Activated effector memory CD4-positive, alpha-beta T cell treated with Interleukin-2 at 50 U/mL for 16 hours (primary cell): ENCODE results near the gene DCANP1.

Experiments
- DNase-seq: peaks from one replicate; pipeline ENCODE4 v3.0.0-alpha.2; 2020

Gene DCANP1

DNA sequence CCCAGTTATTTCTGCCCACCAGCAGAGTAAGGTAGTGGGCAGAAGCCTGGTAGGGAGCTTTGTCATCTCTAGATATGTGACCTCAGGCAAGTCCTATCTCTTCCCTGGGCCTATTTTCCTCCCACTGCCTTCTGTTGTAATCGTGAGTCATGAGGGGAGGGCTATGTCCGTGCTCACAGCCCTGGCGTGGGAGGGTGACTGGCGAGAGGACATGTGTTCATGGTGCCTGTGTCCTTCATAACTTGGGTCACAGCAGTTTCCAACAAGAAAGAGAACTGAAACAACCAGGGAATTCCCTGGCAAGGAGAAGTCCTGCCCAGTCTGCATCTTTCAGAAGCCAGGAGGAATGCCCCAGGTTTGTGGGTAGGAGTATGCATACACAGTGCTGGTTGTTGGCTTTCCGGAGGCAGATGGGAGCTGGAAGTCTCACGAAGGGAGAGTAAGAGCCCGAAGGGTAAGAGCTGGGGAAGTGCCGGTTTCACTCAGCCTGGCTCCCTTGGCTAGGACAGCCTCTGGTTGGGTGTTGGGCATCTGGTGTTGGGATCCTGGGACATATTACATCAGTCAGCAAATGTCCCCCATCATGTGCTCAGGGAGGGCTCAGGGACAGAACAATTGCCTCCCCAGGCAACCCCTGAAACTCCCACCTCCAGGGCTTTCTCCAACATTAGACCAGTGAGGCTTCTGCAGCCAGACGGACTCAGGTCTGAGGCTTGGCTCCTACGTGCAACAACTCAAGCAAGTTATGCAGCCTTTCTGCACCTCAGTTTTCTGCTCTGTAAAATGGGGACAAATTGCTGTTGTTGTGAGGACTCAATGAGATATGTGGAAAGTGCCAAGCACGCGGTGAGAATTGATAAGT lies 9.3 kb upstream of the DCANP1 start:
- no peak for DNase-seq

DNA sequence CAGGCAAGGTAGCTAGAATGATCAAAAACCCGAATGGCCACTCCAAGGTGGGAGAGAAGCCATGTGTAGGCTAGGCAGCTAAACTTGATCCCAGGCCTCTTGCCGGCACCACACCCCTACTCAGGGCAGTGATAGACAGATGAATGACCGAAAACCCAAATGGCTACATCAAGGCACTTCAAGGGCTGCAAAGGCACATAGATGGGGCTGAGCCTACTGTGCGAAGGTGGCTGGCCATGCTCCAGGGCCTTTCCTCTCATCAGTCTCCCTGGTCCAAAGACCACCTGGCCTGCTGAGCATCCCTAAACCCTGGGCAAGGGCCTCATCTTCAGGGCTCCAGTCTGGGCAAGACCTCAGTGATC lies 8.7 kb upstream of the DCANP1 start:
- DNase-seq = no peak

DNA sequence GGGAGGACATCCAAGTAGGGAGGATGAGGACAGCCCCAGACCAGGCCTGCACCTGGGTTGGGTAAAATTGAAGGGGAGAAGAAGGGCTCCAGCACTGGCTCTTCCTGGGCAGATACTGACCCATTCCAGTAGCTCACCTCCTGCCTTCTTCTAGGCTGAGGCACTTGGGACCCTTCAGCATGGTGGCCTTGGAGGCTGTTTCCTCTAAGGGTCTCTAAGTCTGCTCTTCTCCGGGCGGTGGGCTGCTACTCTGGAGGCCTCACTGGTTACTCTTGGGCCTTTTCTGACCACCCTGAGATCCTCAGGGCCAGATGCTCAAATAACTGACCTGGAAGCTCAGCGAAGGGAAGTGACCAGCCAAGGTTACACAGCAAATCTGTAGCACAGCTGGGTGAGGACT lies 7.8 kb upstream of the DCANP1 start:
- DNase-seq = no peak

DNA sequence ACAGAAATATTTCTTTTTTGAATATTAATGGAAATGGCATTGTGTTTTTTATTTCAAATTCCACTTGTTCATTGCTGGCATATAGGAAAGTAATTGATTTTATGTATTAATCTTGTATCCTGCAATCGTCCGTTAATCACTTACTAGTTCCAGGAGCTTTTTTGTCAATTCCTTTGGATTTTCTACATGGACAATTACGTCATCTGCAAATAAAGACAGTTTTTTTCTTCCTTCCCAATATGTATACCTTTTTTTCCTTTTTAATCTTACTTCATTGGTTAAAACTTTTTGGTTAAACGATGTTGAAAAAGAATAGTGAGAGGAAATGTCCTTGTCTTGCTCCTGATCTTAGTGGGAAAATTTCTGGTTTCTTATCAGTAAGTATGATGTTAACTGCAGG lies 6.5 kb upstream of the DCANP1 start:
- DNase-seq = no peak

DNA sequence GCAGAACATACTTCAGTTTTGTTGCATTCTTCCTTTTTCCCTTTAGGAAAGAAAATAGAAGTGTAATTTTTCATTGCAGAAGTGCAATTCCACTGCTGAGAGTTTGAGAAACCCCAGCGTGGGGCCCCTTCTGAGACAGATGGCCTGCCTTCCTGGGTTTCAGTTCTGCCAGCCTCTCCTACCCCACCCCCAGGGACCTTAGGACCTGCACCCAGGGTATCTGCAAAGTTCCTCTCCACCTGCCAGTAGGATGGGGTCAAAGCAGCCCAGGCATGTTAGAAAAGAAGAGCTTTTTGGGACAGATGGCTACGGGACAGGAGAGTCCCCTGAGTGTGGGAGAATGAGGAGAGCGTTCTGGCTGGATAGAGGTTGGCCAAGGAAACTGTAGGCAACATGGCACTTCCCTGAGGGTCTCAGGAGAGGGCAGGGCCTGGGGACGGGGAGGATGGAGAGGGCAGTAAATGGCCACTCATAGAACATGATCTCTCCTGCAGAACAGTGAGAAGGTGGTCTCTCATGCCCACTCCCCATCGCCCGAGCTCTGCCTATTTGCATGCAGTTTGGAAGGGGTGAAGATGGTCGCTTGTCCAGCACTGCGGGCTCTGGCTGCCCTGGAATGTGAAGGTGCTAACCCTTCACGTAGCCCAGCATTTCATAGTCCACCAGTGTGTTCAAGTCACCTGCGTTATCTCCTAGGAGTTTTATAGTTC lies 5.3 kb upstream of the DCANP1 start, which contains the start of gene TIFAB:
Gene TIFAB, minus strand, starts transcription at position 31 of the 710 bp plus-strand sequence. CDS start 2,412 bp downstream, outside the sequence.
- no peak for DNase-seq

DNA sequence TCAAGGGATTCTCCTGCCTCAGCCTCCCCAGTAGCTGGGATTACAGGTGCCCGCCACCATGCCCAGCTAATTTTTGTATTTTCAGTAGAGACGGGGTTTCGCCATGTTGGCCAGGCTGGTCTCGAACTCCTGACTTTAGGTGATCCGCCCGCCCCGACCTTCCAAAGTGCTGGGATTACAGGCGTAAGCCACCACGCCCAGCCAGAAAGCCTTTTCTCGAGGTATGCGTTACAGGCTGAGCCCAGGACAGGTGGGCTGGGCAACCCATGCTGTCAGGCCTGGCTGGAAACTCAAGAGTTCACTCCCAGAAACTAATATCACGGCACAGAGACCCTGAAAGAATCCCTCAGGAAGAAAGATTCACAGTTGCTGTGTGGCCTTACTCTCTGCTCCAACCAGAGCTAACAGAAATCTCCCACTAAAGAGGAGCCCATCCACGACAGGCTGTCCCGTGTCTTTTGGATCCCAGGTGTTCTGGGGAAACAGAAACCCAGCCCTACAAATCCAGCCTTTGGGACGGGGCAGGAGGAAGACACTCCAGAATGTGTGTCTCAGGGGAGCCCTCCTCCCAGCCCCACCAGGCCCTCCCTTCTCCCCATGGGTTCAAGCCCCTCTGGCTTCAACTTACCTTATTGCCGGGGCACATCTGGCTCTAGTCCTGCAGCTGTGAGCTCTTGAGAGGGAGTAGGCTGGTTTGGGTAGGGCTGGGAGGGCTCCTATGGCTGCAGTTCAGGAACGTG lies 4.6 kb upstream of the DCANP1 start:
- no peak for DNase-seq

DNA sequence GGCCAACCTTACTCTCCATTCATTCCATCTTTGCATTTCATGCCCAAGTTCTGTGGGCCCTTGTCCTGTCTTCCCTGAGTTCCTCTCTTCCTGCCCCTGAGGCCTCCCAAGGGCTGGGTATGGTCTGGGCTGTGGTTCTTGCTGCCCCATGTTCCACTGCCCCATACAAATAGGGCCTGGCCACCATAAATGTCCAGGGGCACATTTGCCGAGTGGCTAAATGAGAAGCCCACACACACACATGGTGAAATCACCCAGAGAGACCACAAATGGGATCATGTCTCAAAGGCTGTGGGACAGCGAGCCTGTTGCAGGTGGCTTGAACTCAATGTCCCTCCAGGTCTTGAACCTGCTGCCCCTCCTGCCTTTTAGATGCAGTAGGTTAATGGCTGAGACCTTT lies 3.8 kb upstream of the DCANP1 start:
- DNase-seq = no peak

DNA sequence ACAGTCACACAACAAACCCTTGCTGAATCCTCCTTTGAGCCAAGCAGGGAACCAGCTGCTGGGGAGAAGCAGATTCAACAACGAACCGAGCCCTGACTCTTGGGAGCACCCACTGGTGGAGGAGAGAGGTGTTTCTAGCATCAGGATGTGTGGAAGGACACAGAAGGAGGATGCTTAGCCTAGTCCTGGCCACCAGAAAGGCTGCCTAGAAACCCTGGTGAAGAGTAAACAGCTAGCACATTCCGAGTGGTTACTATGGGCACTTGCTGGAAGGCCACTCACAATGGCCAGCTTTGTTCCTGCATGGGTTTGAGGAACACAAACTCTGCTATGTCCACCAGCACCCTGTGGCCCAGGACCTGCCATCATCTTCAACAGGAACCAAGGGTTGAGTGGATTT lies 3.2 kb upstream of the DCANP1 start:
- no peak for DNase-seq

DNA sequence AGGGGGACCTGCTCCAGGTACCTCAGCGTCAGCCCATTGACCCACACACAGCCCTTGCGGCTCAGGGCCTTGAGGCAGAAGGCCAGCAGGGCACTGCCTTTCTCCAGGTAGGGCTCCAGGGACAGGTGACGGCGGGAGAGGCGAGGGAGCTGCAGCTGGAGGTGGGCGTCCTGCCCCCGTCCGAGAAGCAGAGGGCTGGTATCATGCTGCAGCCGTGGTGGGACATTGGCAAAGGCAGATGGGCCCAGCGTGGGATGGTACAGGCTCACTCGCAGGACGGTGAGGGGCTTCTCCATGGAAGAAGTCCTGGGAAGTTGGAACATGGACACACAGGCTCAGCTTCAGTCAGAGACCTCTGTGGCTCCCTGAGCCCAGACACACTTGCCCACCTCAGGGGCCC lies 2.5 kb upstream of the DCANP1 start:
- DNase-seq = no peak

DNA sequence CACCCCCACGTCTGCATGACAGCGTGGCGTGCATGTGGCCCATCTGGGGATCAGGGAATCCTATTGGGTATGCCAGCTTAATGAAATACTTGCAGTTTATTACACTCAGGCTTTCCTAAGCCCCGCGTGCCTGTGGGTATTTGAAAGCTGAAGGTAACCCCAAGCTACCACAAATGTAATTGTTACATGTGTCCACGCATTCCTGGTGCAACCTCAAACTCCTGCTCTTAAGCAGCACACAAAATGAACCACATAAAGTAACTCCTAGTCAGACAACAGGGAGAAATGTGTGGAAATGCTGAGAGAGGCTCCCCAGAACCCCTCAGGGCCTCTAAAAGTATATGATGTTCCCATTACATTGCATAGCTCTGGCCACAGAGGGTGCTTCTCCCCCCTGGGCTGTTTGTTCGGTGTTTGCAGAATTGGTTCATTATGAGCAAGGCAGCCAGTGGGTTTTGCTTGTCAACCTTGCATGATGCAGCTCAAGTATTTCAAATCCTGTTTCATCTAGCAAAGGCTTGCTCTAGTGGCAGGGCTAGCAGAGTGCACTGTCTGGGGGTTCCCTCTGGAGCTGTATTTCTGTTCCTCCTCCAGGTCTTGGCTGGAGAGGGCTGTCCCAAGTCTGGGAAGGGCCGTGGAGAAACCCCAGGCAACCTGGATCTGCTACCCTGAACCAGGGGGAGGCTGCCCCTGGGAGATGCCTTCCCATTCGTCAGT lies 1.8 kb upstream of the DCANP1 start:
- no peak for DNase-seq

DNA sequence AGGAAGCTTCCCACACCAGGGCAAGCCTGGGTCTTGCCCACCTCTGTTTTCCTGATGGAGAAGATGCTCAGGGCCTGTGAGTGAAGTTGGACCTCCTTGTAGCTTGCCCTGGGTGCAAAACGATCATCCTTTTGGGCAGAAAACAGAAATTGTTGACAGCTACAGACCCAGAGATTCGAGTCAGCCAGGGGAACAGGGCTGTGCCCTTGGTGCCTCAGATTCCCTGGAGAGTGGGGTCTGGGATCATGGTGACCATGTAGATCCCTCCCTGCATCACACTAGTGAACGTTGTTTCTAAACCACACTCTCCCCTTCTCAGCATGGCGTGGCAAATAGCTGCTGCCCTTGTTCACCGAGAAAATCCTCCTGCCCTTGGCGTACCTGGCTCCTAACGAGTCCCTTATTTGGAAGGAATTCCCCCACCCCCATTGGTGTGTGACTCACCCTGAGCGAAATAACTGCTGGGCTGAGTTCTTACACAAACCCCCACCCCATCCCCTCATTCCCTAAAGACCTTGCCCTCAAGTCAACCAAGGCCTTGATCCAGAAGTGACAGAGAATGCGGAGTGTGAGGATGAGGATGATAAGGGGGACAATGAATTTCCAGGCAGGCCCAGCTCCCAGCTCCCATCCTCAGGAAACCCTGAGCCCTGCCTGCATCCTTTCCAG lies 1.1 kb upstream of the DCANP1 start:
- DNase-seq = no peak

DNA sequence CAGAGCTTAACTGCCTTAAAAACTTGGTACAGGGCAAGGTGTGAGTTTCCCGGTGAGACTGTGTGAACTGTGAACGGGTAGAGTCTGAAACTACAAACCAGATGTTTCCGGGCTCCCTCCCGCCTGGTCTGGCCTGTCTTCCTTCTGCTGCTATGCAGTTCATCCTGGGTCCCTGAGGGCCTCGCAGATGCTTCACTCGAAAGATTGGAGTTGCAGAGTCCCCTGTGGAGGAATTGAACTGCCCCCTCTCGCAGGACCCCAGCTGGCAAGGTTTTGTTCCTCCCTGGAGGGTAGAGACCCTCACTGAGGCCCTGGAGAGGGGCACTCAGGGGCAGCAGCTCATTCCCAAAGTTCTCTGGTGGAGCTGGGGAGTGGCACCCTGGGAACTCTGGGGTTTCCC lies 533 bp downstream of the DCANP1 start:
- DNase-seq = no peak

DNA sequence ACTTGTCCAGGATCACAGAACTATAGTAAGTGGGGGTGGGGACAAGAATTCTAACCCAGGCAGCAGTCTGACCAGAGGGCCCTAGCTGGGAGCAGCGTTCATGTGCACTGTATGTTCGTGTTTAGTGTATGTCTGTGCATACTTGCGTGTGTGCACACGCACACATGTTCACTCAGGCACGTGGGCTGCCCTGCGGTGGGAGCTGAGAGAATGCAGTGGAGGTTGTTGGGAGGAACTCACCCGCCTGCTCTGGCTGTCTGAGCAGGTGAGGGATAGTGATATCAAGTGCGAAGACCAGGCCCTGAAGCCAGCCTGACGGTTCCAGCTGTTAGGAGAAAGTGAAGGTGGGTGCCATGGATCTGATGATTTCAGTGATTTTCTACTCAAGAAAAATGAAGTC lies 942 bp downstream of the DCANP1 start:
- DNase-seq = no peak

DNA sequence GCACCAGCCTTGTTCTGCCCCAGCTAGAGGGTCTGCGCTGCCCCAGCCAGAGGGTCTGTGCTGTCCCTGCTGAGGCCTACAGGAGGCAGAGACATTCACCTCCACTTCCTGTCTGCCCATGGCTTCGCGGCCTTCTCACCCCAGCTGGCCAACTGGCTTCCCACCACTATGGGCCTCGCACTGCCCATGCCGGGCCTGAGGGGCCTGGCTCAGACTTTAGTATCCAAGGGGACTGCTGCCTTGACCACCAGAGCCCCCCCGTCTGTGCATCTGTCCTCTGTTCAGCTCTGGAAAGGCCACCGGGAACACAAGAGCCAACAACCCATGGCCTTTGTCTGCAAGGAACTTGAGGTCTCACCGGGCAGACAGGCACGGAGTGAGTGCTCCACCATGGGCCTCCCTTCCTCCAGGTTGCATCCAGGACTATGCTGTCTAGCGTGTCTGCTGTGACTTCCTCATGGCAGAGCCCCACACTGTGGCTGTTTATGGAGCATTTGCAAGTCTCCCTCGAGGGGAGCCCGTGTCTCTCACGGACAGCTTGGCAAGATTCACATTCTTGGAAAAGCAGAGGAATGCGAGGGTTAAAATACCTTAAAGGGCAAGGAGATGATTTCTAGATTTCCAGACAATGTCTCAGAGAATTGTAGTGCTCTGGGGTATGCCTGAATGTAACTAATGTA lies 1.7 kb downstream of the DCANP1 start:
- no peak for DNase-seq

DNA sequence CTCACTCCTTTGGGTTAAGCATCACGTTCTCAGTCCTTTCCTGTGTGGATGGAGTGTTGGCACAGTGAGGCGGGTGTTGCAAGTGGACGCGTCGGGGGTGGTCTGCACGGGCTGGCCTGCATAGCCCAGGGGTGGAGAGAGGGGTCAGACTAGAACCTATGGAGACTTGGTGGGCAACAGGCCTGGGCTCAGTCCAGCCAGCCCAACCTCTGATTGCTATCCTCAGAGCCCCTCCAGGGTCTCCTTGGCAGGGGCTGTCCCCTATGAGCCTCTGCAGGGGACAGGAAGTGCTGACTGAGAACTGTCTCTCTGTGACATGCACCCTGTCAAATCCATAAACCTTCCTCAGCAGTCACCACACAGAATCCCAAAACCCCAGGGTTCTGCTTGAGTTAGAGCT lies 2.3 kb downstream of the DCANP1 start:
- no peak for DNase-seq

DNA sequence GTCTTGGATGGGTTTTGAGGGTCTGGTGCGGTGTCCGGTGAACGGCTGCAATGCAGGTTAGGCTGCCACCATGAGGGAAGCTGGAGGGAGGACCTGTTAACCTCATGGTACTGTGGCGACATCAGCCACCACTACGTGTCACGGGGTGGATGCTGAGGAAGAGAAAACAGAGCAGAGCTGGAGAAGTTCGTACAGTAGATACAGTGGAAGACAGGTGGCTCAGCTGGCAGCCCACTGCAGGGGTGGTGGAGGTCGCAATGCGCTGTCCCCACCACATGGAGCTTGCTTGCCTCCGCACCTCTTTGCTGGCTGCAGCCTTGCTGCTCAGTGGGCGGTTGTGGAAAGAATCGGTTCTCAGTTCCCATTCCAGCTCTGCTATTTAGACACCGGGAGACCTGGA lies 2.8 kb downstream of the DCANP1 start:
- DNase-seq = no peak

DNA sequence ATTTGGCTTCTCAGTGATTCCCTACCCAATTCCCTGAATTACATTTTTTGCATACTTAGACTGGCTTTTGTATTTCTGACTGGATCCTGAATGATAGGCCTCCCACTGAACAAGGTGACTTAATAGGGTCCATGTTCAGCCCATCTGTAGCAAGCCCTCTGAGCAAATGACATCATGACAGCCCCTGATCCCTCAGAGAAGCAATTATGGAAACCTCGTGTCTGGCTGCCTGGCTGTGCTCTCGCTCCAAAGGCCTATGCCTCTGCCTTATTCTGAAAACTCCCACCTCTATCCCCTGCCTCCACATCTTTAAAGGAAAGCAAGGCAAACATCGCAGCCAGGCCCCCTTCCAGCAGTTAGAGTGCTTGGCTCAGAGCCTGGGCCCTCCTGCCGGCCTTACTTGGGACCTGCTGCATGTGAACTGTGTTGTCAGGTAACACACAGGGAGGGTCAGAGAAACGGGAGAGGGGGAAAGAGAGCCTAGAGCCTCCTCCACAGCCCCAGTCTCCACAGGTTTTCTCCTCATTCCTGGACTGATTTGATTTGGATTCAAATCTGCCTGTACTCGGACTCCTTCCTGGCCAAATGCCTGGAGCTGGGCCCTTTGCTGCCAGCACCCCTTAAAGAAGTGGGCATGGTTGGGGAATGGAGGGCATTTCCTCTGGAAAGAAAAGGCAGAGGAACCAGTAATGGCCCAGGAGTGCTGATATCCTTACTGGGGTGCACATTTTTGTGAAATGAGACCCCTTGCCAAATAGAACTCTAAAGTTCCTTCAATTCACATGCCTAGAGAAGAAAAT lies 3.8 kb downstream of the DCANP1 start:
- DNase-seq = no peak

DNA sequence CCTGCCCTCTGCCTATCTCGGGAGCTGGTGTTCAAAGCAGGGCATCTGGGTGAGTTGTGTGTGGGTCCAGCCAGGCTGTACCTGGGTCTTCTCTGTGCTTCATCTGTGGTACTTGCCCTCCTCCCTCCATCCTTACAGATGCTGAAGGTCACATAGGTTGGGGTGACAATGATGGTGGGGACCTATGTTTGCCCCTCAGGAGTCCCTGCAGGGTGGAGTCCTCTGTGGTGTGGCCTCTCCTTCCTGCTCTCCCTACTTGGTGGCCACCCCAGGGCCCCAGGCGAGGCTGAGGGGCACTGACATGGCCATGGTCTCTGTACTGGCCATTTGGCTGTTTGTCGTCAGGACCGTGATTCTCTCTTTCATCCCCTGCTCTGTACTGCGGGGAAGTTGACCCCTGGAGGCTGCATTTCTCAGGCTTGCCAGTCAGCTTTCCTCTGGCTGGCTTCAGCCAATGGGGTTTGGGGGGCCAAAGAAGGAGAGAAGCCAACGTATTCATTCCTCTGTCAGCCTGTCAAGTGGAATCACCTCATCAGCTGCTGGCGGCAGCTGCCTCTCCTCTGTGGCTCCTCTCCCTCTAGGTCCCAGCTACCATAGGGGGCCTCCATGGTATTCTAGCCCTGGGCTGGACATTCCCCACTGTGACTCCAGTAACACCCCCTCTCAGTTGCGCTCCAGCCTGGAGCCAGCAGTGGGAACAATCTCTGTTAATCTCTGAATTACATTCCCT lies 4.6 kb downstream of the DCANP1 start:
- DNase-seq = no peak

DNA sequence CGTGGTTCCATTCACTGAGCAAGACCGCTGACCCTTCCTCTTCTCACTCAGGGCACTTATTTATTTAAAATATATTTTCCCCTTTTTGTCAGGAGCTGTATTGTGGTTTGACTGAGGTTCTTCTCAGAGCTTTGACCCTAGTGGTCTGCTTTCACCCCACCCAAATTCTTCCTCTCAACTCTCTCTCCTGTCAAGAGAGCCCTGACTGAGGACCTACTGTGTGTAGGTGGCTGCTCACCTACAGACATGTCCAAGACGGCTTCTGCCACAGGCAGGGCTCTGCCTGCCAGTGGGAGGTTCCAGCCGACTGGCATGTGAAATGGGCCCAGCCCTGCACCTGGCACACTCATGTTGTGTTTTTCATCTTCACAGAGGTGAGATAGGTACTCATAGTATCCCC lies 5.2 kb downstream of the DCANP1 start:
- no peak for DNase-seq

DNA sequence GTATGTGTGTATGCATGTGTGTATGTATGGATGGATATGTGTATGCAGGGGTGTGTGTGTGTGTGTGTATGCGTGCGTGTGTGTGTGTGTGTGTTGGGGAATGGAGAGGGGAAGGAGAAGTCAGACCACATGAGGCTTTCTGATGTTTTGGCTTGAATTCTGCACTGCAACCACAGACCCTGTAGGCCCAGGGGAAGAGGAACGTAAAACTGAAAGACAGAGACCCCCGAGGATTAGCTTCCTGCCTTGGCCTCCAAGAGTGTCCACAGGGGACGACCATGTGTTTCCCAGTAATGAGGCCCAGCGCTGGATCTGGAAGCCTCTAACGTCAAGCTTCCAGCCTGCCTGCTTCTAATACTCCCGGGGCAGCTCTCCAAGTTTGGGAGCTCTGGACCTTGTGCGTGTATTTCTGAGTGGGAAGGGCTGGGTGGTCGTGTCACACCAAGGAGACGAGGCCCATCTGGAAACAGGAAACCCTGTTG lies 5.8 kb downstream of the DCANP1 start:
- no peak for DNase-seq
